CD4-positive, alpha-beta T cell (primary cell): Measurements from ENCODE around the gene ACHE. TPM values are rescaled to one million over a fixed set of nuclear protein-coding genes. Genes with fewer than 3 reads are reported as not detected.

ENCODE experiments used
- ATAC-seq: fragments of 200-7000 bp; cut with Tn5 transposase; one replicate; pipeline ENCODE4 v1.10.0; 2022; ENCODE audit warnings: mild to moderate bottlenecking; ENCODE audit not compliant: poor library complexity
- CTCF ChIA-PET: fragments of 350-600 bp; sonication (Branson Sonifier 250); formaldehyde crosslinking; loops from one replicate; lab custom pipeline; 2021; ENCODE audit warnings: antibody characterized with exemption, inconsistent platforms; lab: Charles Lee
- POLR2A ChIA-PET: fragments of 350-600 bp; sonication (Branson Sonifier 250); formaldehyde crosslinking; loops from one replicate; lab custom pipeline; 2021; ENCODE audit warnings: antibody characterized with exemption, inconsistent platforms; lab: Charles Lee
- DNase-seq, 14 experiments: peaks; one replicate each; pipeline ENCODE4 v3.0.0-alpha.2; 2013 to 2020; ENCODE audit warnings: mixed read lengths in 2 of 14
- H3K27ac ChIP-seq, 2 donors: one replicate each; pipeline versions ENCODE4 v1.5.1 to v1.7.0; 2013; ENCODE audit warnings: low read length in 2 of 2, low read depth in 1 of 2, mild to moderate bottlenecking in 1 of 2
- H3K27me3 ChIP-seq, 2 experiments: 1 replicate in 1 of 2; 2 replicates in 1 of 2; pipeline versions ENCODE4 v1.6.1 to v1.7.0; 2013; ENCODE audit warnings: low read length in 2 of 2, control low read depth in 1 of 2, mild to moderate bottlenecking in 1 of 2, moderate library complexity in 1 of 2; ENCODE audit not compliant: insufficient read depth in 2 of 2, control insufficient read depth in 1 of 2
- H3K36me3 ChIP-seq: one replicate; pipeline ENCODE4 v1.6.1; 2013; ENCODE audit warnings: low read length, control low read depth; ENCODE audit not compliant: insufficient read depth
- H3K4me1 ChIP-seq: one replicate; pipeline ENCODE4 v1.6.1; 2013; ENCODE audit warnings: low read length, control low read depth; ENCODE audit not compliant: insufficient read depth
- H3K4me3 ChIP-seq: one replicate; pipeline ENCODE4 v1.5.1; 2013; ENCODE audit warnings: mild to moderate bottlenecking, low read length, moderate library complexity
- H3K9me3 ChIP-seq, 2 experiments: 1 replicate in 1 of 2; 2 replicates in 1 of 2; pipeline versions ENCODE4 v1.6.1 to v1.7.0; 2013; ENCODE audit warnings: low read length in 2 of 2, mild to moderate bottlenecking in 2 of 2, control low read depth in 1 of 2, moderate library complexity in 1 of 2; ENCODE audit not compliant: control insufficient read depth in 1 of 2, insufficient read depth in 1 of 2
- H3K27ac Mint-ChIP-seq: one replicate; pipeline ENCODE4 v1.8.0; 2020; ENCODE audit warnings: mixed read lengths
- H3K27me3 Mint-ChIP-seq: one replicate; pipeline ENCODE4 v1.8.0; 2021; ENCODE audit warnings: mixed read lengths
- H3K36me3 Mint-ChIP-seq: one replicate; pipeline ENCODE4 v1.8.0; 2021; ENCODE audit warnings: low read depth, mixed read lengths
- H3K4me1 Mint-ChIP-seq: one replicate; pipeline ENCODE4 v1.8.0; 2021; ENCODE audit warnings: low read depth, mixed read lengths
- H3K4me3 Mint-ChIP-seq: one replicate; pipeline ENCODE4 v1.8.0; 2020; ENCODE audit warnings: mild to moderate bottlenecking, mixed read lengths
- H3K9me3 Mint-ChIP-seq: one replicate; pipeline ENCODE4 v1.8.0; 2020; ENCODE audit warnings: mixed read lengths
- CTCF ChIP-seq: fragments of 200-600 bp; IDR thresholded peaks from one replicate; pipeline ENCODE4 v1.8.0; 2022; ENCODE audit warnings: antibody characterized with exemption, mild to moderate bottlenecking
- intact Hi-C, 2 experiments: fragments of 100-400 bp; cut with DNase I in 1 of 2; cut with micrococcal nuclease in 1 of 2; formaldehyde crosslinking; loops; one replicate each; pipeline versions ENCODE4 v1.15.1 to v1.9.0; 2023 to 2025; cut with DNase I, micrococcal nuclease
- total RNA-seq, 174 experiments: library from RNA in 2 of 174; stranded (reverse) in 2 of 174; gene quantifications; one replicate each; pipeline ENCODE4 v1.2.3 and lab custom pipeline; 2021 to 2026

Gene ACHE
- total RNA-seq, 2 experiments from 2014 or later = 0.14 to 0.22 TPM

- Histone ChIP-seq H3K4me3 (peak overlapping the region; percentile 61), H3K9me3 (no peaks in the 10 kb centered on the region), H3K4me1 (peaks cover 28% of the 10 kb centered on the region), H3K27ac (no peak overlapping the region), H3K27me3 (no peaks in the 10 kb centered on the region), H3K36me3 (peaks cover 32% of the 10 kb centered on the region)
- no peaks in the 10 kb centered on the region for H3K9me3 Mint-ChIP-seq
- peak; percentile 58 for ATAC-seq
- intact Hi-C loops = no loop called here
- peaks cover 27% of the 10 kb centered on the region for H3K36me3 Mint-ChIP-seq
- no peaks in the 10 kb centered on the region for H3K27me3 Mint-ChIP-seq
- H3K4me1 Mint-ChIP-seq = peaks cover 9% of the 10 kb centered on the region
- H3K4me3 Mint-ChIP-seq = peak overlapping the region; percentile 71
- peak overlapping the region; percentile 81 for H3K27ac Mint-ChIP-seq
- ChIA-PET POLR2A (interaction anchor here (1.0 to 1.4 kb wide), 2 partner anchors 9 to 14 kb away, joined by 4 read pairs; partner anchors contain the start of genes SLC12A9 and SRRT), CTCF (no interaction called here)
- TF ChIP-seq CTCF = no peak
- DNase-seq = peak in 8 of 14 experiments; percentile 31 to 59 (median 42)
Observed at GRCh38 chr7:100865938-100866728, 29.6 kb downstream of the ACHE start.

GRCh38 chr7:100865372-100865911, 30.2 kb downstream of the ACHE start:
- peaks cover 9% of the 10 kb centered on the region for H3K4me1 Mint-ChIP-seq
- ATAC-seq (no peak), DNase-seq (peak in 1 of 14 experiments; percentile 36)
- Histone ChIP-seq H3K4me3 (no peak overlapping the region), H3K4me1 (peaks cover 28% of the 10 kb centered on the region), H3K27me3 (no peaks in the 10 kb centered on the region), H3K9me3 (no peaks in the 10 kb centered on the region), H3K36me3 (peaks cover 39% of the 10 kb centered on the region), H3K27ac (no peak overlapping the region)
- H3K27ac Mint-ChIP-seq = peak overlapping the region; percentile 81
- H3K4me3 Mint-ChIP-seq = peak overlapping the region; percentile 42
- no peak for TF ChIP-seq CTCF
- intact Hi-C loops = no loop called here
- POLR2A ChIA-PET = interaction anchor here (0.6 kb wide), 1 partner anchor 9 kb away, joined by 3 read pairs; the partner anchor contains the start of gene SRRT
- H3K36me3 Mint-ChIP-seq = peaks cover 34% of the 10 kb centered on the region
- CTCF ChIA-PET = no interaction called here
- no peaks in the 10 kb centered on the region for H3K27me3 Mint-ChIP-seq
- H3K9me3 Mint-ChIP-seq = no peaks in the 10 kb centered on the region

GRCh38 chr7:100864263-100864845, 31.3 kb downstream of the ACHE start:
- no peak for TF ChIP-seq CTCF
- peaks cover 49% of the 10 kb centered on the region for H3K36me3 ChIP-seq
- no peaks in the 10 kb centered on the region for H3K27me3 ChIP-seq
- H3K9me3 ChIP-seq = no peaks in the 10 kb centered on the region
- Mint-ChIP-seq H3K36me3 (peaks cover 45% of the 10 kb centered on the region), H3K27me3 (no peaks in the 10 kb centered on the region), H3K27ac (no peak overlapping the region), H3K4me3 (no peak overlapping the region), H3K4me1 (peaks cover 9% of the 10 kb centered on the region), H3K9me3 (no peaks in the 10 kb centered on the region)
- intact Hi-C loops = no loop called here
- no peak overlapping the region for H3K27ac ChIP-seq
- no peak for ATAC-seq
- POLR2A ChIA-PET = no interaction called here
- peaks cover 28% of the 10 kb centered on the region for H3K4me1 ChIP-seq
- DNase-seq = no peak
- no peak overlapping the region for H3K4me3 ChIP-seq
- CTCF ChIA-PET = no interaction called here
